Upper lobe of left lung (tissue), 6 donors: Measurements from ENCODE around the gene ZFR2. TPM values are rescaled to one million over a fixed set of nuclear protein-coding genes. Genes with fewer than 3 reads are reported as not detected.

Experiments used
- ATAC-seq, 2 donors: fragments of 200-7000 bp; cut with Tn5 transposase; one replicate each; pipeline ENCODE4 v1.9.1; 2022; ENCODE audit warnings: mild to moderate bottlenecking in 2 of 2, moderate library complexity in 2 of 2; ENCODE audit not compliant: low FRiP score in 2 of 2
- DNase-seq, 2 donors: peaks; one replicate each; pipeline ENCODE4 v3.0.0-alpha.2; 2019 to 2020
- H3K27ac ChIP-seq, 4 donors: fragments of 200-600 bp; sonication (generic); one replicate each; pipeline ENCODE4 v1.5.1; 2016 to 2019
- H3K27me3 ChIP-seq, 4 donors: fragments of 200-600 bp; sonication (generic); one replicate each; pipeline ENCODE4 v1.5.1; 2017 to 2019
- H3K36me3 ChIP-seq, 4 donors: fragments of 200-600 bp; sonication (generic); one replicate each; pipeline ENCODE4 v1.5.1; 2016 to 2019
- H3K4me1 ChIP-seq, 4 donors: fragments of 200-600 bp; sonication (generic); one replicate each; pipeline ENCODE4 v1.5.1; 2018 to 2019
- H3K4me3 ChIP-seq, 4 donors: fragments of 200-600 bp; sonication (generic); one replicate each; pipeline ENCODE4 v1.5.1; 2017 to 2019; ENCODE audit warnings: mild to moderate bottlenecking in 2 of 4, moderate library complexity in 1 of 4
- H3K9me3 ChIP-seq, 4 donors: fragments of 200-600 bp; sonication (generic); one replicate each; pipeline ENCODE4 v1.5.1; 2018 to 2019
- CTCF ChIP-seq, 6 experiments: fragments of 450-650 bp in 4 of 6; fragments of 200-600 bp in 2 of 6; sonication (generic) in 2 of 6; IDR thresholded peaks; one replicate each; pipeline ENCODE4 v1.5.1; 2016 to 2019; ENCODE audit warnings: antibody characterized with exemption in 6 of 6
- EP300 ChIP-seq, 4 donors: sonication (generic); formaldehyde crosslinking; IDR thresholded peaks; one replicate each; pipeline ENCODE4 v1.5.1; 2017; ENCODE audit warnings: antibody characterized with exemption in 4 of 4, control low read depth in 2 of 4
- POLR2A ChIP-seq, 4 donors: fragments of 450-650 bp; IDR thresholded peaks; one replicate each; pipeline ENCODE4 v1.5.1; 2016 to 2017; ENCODE audit warnings: antibody characterized with exemption in 4 of 4, mild to moderate bottlenecking in 2 of 4
- POLR2AphosphoS5 ChIP-seq, 2 donors: sonication (generic); formaldehyde crosslinking; IDR thresholded peaks; one replicate each; pipeline ENCODE4 v1.5.1; 2017; ENCODE audit warnings: antibody characterized with exemption in 2 of 2
- WGBS, 2 donors: methylation state at CpG; one replicate each; pipeline ENCODE4 v1.1.5; 2017 to 2018; 5-methylcytosine and 5-hydroxymethylcytosine counted together
- total RNA-seq, 6 donors: library from RNA; depleted of rRNA in 4 of 6; stranded (reverse); fragments of >200 nt in 4 of 6; gene quantifications; one replicate each; pipeline versions ENCODE4 v1.1.0 to v1.2.1, GENCODE V29; 2016 to 2021
- donor health status: DM: no; HTN: no; CAD: no; lungs with moderate emphysema.
- donor health status: DM: no; HTN: yes; CAD: no; lungs with severe emphysema.

ZFR2 gene
- total RNA-seq, 6 donors from 2014 or later: 0.11 to 4.2 (median 0.30) TPM; not detected in 3

DNA sequence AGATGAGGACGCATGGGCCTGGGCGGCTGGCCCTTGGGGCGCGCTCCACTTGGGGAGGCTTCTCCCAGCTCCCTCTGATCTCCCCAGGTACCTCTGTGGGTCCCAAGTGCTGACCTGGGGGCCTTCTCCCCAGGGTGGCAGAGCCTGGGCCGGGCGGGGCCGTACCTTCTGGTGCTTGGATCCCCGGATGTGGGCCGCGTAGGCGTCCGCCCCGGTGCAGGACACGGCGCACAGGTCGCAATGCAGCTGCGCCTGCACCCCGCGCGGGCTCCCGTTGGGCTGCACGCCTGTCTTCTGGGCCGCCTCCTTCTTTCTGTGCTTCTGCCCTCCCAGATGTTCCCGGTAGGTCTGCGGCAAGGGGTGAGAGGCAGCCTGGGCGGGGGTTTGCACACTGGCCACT lies 41.5 kb downstream of the ZFR2 start:
- no peak overlapping the region for H3K4me3 ChIP-seq
- no peak overlapping the region for H3K27ac ChIP-seq
- WGBS, 2 donors: 93 to 95% methylated on average over 20 to 22 of the region's 26 CpGs
- ATAC-seq (no peak), DNase-seq (peak in 1 of 2 donors; percentile 85)
- peaks cover 0 to under 1% (median under 1%) of the 10 kb centered on the region in 4 donors for H3K4me1 ChIP-seq
- TF ChIP-seq POLR2AphosphoS5 (IDR thresholded peaks at IDR 0.05) (no peak), POLR2A (IDR thresholded peaks at IDR 0.05) (no peak), EP300 (IDR thresholded peaks at IDR 0.05) (no peak), CTCF (IDR thresholded peaks at IDR 0.05) (no peak)
- H3K36me3 ChIP-seq: no peaks in the 10 kb centered on the region
- no peaks in the 10 kb centered on the region for H3K27me3 ChIP-seq
- H3K9me3 ChIP-seq: no peaks in the 10 kb centered on the region

DNA sequence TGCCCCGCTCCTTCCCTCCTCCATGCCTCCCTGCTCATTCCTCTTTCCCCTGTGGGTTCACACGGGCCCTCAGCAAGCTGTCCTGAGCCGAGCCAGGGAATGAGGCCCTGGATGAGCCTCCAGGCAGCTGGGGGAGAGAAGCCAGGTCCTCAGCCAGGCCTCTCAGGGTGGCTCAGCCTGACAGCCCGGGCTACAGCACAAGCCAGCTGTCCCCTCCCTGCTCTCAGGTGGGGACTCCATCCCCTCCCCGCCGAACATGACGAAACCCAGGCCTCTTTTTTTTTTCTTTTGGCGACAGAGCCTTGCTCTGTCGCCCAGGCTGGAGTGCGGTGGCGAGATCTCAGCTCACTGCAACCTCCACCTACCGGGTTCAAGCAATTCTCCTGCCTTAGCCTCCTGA lies 42.7 kb downstream of the ZFR2 start:
- no peaks in the 10 kb centered on the region for H3K36me3 ChIP-seq
- ATAC-seq: no peak
- WGBS, 2 donors: 66 to 77% methylated on average over 9 to 12 of the region's 12 CpGs
- no peak for DNase-seq
- TF ChIP-seq EP300 (IDR thresholded peaks at IDR 0.05): no peak
- no peaks in the 10 kb centered on the region for H3K9me3 ChIP-seq
- H3K4me3 ChIP-seq: no peak overlapping the region
- H3K27me3 ChIP-seq: no peaks in the 10 kb centered on the region
- peaks cover 0 to 12% (median 5%) of the 10 kb centered on the region in 4 donors for H3K4me1 ChIP-seq
- H3K27ac ChIP-seq: no peak overlapping the region

- DNase-seq: peak in 1 of 2 donors; percentile 83
- WGBS, 2 donors: 68 to 76% methylated on average over 7 to 32 of the region's 32 CpGs
These were observed 43.4 kb downstream of the ZFR2 start for GRCh38 chr19:3825286-3825956.

DNA sequence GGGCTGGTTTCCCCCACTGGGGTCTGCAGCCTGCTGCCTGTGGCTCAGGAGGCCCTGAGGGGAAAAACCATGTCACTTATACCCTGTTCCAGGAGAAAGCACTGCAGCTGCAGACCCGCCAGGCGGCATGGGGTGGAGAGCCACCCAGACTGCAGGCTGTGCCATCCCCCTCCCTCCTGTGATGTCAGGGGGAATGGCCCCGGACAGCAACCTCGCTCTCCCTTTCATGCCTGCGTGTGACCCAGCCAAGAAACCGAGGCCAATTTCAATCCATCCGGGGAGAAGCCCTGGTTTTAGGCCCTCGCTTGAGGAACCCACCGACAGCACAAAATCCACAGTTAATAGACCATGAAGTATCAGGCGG lies 45.5 kb downstream of the ZFR2 start:
- no peak for ATAC-seq
- DNase-seq: no peak
- H3K4me3 ChIP-seq: no peak overlapping the region

More at GRCh38 chr19:3825286-3825956, 43.4 kb downstream of the ZFR2 start:
- TF ChIP-seq POLR2AphosphoS5 (IDR thresholded peaks at IDR 0.05) (no peak), CTCF (IDR thresholded peaks at IDR 0.05) (no peak), POLR2A (IDR thresholded peaks at IDR 0.05) (no peak), EP300 (IDR thresholded peaks at IDR 0.05) (no peak)
- H3K4me1 ChIP-seq: peaks cover 0 to 15% (median 5%) of the 10 kb centered on the region in 4 donors
- peak in 1 of 2 donors; percentile 7 for ATAC-seq
- H3K4me3 ChIP-seq: no peak overlapping the region
- no peak overlapping the region for H3K27ac ChIP-seq
- no peaks in the 10 kb centered on the region for H3K36me3 ChIP-seq
- no peaks in the 10 kb centered on the region for H3K27me3 ChIP-seq
- no peaks in the 10 kb centered on the region for H3K9me3 ChIP-seq

More for the DNA sequence above, 45.5 kb downstream of the ZFR2 start:
- 80 to 96% methylated on average over 8 of the region's 10 CpGs for WGBS, 2 donors
- Histone ChIP-seq H3K36me3 (no peaks in the 10 kb centered on the region), H3K27me3 (no peaks in the 10 kb centered on the region), H3K9me3 (no peaks in the 10 kb centered on the region), H3K27ac (no peak overlapping the region), H3K4me1 (peaks cover 4 to 20% (median 10%) of the 10 kb centered on the region in 4 donors)
- TF ChIP-seq POLR2AphosphoS5 (IDR thresholded peaks at IDR 0.05) (no peak), EP300 (IDR thresholded peaks at IDR 0.05) (no peak), POLR2A (IDR thresholded peaks at IDR 0.05) (no peak), CTCF (IDR thresholded peaks at IDR 0.05) (no peak)
